Measurements from ENCODE around the gene MCU. TPM values are rescaled to one million over a fixed set of nuclear protein-coding genes. Genes with fewer than 3 reads are reported as not detected.
A peak's percentile ranks its signal among the peaks of the same experiment; 100 is the strongest.

Gene MCU
- total RNA-seq, 6 experiments from 2014 or later: 6.2 to 14.6 (median 10.4) TPM

DNA sequence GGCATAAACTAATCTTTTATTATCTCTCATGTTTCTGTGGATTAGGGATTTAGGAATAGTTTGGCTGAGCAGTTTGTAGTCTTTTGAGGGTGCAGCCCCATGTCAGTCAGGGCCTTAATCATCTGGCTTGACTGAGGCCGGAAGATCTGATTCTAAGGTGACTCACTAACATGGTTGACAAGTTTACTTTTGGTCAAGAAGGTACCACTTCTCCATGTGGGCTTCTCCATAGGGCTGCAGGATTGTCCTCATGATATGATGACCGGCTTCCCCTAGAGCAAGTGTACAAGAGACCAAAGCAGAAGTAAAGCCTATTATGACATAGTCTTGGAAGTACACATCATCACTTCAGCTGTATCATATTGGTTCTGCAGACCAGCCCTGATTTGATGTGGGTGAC lies 155.7 kb downstream of the MCU start:
- no peaks in the 10 kb centered on the region for H3K9me3 ChIP-seq
- H3K4me1 ChIP-seq: no peaks in the 10 kb centered on the region
- no peak overlapping the region for H3K4me3 ChIP-seq
- intact Hi-C loops (cut with DNase I): no loop called here
- no peaks in the 10 kb centered on the region for H3K27me3 ChIP-seq
- DNase-seq (no peak), ATAC-seq (peak in 3 of 4 donors; percentile 33 to 58 (median 57))
- H3K27ac ChIP-seq: no peak overlapping the region
- WGBS (ENCODE audit: insufficient coverage, low coverage, low lambda C conversion rate, missing lambda C conversion rate): 83% methylated on average over 2 of the region's 2 CpGs
- no peaks in the 10 kb centered on the region for H3K36me3 ChIP-seq
- TF ChIP-seq, protein P1, sequence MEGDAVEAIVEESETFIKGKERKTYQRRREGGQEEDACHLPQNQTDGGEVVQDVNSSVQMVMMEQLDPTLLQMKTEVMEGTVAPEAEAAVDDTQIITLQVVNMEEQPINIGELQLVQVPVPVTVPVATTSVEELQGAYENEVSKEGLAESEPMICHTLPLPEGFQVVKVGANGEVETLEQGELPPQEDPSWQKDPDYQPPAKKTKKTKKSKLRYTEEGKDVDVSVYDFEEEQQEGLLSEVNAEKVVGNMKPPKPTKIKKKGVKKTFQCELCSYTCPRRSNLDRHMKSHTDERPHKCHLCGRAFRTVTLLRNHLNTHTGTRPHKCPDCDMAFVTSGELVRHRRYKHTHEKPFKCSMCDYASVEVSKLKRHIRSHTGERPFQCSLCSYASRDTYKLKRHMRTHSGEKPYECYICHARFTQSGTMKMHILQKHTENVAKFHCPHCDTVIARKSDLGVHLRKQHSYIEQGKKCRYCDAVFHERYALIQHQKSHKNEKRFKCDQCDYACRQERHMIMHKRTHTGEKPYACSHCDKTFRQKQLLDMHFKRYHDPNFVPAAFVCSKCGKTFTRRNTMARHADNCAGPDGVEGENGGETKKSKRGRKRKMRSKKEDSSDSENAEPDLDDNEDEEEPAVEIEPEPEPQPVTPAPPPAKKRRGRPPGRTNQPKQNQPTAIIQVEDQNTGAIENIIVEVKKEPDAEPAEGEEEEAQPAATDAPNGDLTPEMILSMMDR (IDR thresholded peaks at IDR 0.05): no peak
- no peak for TF ChIP-seq POLR2A (IDR thresholded peaks at IDR 0.05)

DNA sequence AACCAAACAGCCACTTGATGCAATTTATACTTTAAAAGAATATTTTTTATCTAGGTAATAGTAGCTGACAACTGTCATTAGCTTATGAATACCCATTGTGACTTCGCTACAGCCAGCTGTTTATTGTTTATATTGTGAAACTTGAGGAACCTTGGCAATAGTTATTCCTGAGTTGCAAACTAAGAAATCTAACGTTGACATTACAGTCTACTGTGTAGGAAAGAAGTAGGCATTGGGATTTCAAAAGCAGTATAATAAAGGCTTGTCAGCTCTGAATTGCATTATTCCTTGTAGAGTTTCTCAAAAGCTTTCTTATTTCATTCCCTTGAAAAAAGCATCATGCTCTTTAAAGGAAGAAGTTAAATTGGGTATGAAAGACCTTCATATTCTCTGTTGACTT lies 158.9 kb downstream of the MCU start:
- H3K9me3 ChIP-seq: no peaks in the 10 kb centered on the region
- intact Hi-C loops (cut with DNase I): no loop called here
- H3K4me1 ChIP-seq: no peaks in the 10 kb centered on the region
- no peaks in the 10 kb centered on the region for H3K36me3 ChIP-seq
- H3K27ac ChIP-seq: no peak overlapping the region
- no peak for DNase-seq
- H3K27me3 ChIP-seq: no peaks in the 10 kb centered on the region
- ATAC-seq: no peak
- 86% methylated on average over 2 of the region's 2 CpGs for WGBS (ENCODE audit: insufficient coverage, low coverage, low lambda C conversion rate, missing lambda C conversion rate)
- H3K4me3 ChIP-seq: no peak overlapping the region
- TF ChIP-seq, protein P1 (IDR thresholded peaks at IDR 0.05): no peak
- no peak for TF ChIP-seq POLR2A (IDR thresholded peaks at IDR 0.05)

DNA sequence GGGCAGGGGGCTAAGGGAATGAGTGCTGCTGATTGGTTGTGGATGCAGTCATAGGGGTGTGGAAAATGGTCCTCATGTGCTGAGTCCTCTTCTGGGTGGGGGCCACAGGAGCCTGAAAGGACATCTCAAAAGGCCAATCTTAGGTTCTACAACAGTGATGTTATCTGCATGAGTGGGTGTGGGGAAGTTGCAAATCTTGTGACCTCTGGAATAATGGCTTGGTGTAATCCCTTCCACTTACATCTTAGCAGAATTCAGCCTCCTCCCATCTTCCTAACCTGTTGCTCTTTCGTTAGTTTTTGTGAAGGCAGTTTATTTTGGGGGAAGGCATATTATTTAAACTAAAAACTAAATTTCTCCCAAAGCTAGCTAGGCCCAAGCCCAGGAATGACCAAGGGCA lies 159.6 kb downstream of the MCU start:
- Histone ChIP-seq H3K4me3 (no peak overlapping the region), H3K4me1 (no peaks in the 10 kb centered on the region), H3K27me3 (no peaks in the 10 kb centered on the region), H3K9me3 (no peaks in the 10 kb centered on the region), H3K36me3 (no peaks in the 10 kb centered on the region), H3K27ac (no peak overlapping the region)
- DNase-seq (no peak), ATAC-seq (no peak)
- no peak for TF ChIP-seq POLR2A (IDR thresholded peaks at IDR 0.05)
- TF ChIP-seq, protein P1 (IDR thresholded peaks at IDR 0.05): no peak
- intact Hi-C loops (cut with DNase I): no loop called here
- WGBS (ENCODE audit: insufficient coverage, low coverage, low lambda C conversion rate, missing lambda C conversion rate): 100% methylated on average over 1 of the region's 1 CpG

DNA sequence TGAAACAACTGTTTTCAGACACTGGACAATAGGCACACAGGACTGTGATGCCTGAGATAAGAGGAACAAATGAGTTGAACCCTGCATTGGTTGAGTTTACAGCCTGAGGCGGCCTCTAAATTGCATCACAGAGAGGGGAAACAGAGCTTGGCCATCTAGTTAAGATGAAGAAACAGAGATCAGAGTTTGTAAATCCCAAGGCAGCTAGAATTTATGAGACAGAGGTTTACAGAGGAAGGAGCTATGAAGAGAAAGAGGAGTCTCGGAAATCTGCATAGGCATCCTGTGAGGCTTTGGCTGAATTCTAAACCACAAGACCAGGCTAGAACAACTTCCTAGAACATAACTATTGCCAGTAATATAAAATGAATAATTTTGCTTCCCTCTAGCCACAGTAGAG lies 160.6 kb downstream of the MCU start:
- TF ChIP-seq, protein P1 (IDR thresholded peaks at IDR 0.05): no peak
- no peak for TF ChIP-seq POLR2A (IDR thresholded peaks at IDR 0.05)
- ATAC-seq (no peak), DNase-seq (no peak)
- intact Hi-C loops (cut with DNase I): no loop called here
- no peaks in the 10 kb centered on the region for H3K4me1 ChIP-seq
- H3K9me3 ChIP-seq: no peaks in the 10 kb centered on the region
- no peaks in the 10 kb centered on the region for H3K36me3 ChIP-seq
- H3K27me3 ChIP-seq: no peaks in the 10 kb centered on the region
- H3K27ac ChIP-seq: no peak overlapping the region
- H3K4me3 ChIP-seq: no peak overlapping the region
- 91% methylated on average over 2 of the region's 2 CpGs for WGBS (ENCODE audit: insufficient coverage, low coverage, low lambda C conversion rate, missing lambda C conversion rate)

DNA sequence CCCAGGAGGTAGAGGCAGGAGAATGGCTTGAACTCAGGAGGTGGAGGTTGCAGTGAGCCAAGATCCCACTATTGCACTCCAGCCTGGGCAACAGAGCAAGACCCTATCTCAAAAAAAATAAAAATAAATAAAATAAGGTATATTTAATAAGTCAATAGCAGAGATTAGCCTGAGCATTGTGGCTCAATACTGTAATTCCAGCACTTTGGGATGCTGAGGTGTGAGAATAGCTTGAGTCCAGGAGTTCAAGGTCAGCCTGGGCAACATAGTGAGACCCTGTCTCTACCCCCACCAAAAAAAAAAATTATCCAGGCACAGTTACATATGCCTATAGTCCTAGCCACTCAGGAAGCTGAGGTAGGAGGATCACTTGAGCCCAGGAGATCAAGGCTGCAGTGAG lies 163.2 kb downstream of the MCU start:
- Histone ChIP-seq H3K4me3 (no peak overlapping the region), H3K27me3 (no peaks in the 10 kb centered on the region), H3K9me3 (no peaks in the 10 kb centered on the region), H3K27ac (no peak overlapping the region), H3K4me1 (no peaks in the 10 kb centered on the region), H3K36me3 (no peaks in the 10 kb centered on the region)
- intact Hi-C loops (cut with DNase I): no loop called here
- no peak for ATAC-seq
- TF ChIP-seq, protein P1 (IDR thresholded peaks at IDR 0.05): no peak
- TF ChIP-seq POLR2A (IDR thresholded peaks at IDR 0.05): no peak
- no peak for DNase-seq
